Skeletal muscle satellite cell (primary cell): ENCODE measurements around the gene RNF141.

Experiments
- H3K27me3 ChIP-seq: 2 replicates; pipeline ENCODE4 v1.7.0; 2013; ENCODE audit warnings: low read length; ENCODE audit not compliant: control insufficient read depth, insufficient read depth
- H3K36me3 ChIP-seq: 2 replicates; pipeline ENCODE4 v1.7.0; 2013; ENCODE audit warnings: mild to moderate bottlenecking, control low read depth, low read length; ENCODE audit not compliant: insufficient read depth
- H3K4me1 ChIP-seq: 2 replicates; pipeline ENCODE4 v1.7.0; 2013; ENCODE audit warnings: low read length; ENCODE audit not compliant: control insufficient read depth, insufficient read depth
- H3K4me2 ChIP-seq: 2 replicates; pipeline ENCODE4 v1.7.0; 2013; ENCODE audit warnings: mild to moderate bottlenecking, low read length
- H3K4me3 ChIP-seq: 2 replicates; pipeline ENCODE4 v1.7.0; 2013; ENCODE audit warnings: low read length
- H3K9ac ChIP-seq: 2 replicates; pipeline ENCODE4 v1.7.0; 2013; ENCODE audit warnings: mild to moderate bottlenecking, low read depth, low read length, moderate library complexity
- H3K9me3 ChIP-seq: replicated peaks from 2 replicates; pipeline ENCODE4 v1.7.0; 2013; ENCODE audit warnings: mild to moderate bottlenecking, control low read depth, low read length

Gene RNF141

DNA sequence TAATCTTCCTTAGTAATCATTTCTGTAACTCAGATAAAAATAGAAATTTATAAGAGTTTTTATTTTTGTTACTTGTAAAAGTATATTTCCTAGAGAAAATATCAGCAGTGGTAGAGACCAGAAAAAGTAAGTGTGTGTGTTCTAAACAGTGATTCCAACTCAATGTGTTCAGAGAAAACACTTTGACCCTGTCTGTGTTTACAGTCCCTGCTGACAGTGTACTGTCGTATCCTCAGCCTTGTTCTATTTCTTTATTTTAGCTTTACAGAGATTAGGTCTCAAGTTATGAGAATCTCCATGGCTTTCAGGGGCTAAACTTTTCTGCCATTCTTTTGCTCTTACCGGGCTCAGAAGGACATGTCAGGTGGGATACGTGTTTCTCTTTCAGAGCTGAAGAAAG, 17.3 kb upstream of the RNF141 start:
- Histone ChIP-seq H3K4me1 (no peaks in the 10 kb centered on the region), H3K4me3 (no peak overlapping the region), H3K36me3 (no peaks in the 10 kb centered on the region), H3K27me3 (no peaks in the 10 kb centered on the region), H3K4me2 (no peak overlapping the region), H3K9ac (no peak overlapping the region), H3K9me3 (no peaks in the 10 kb centered on the region)

DNA sequence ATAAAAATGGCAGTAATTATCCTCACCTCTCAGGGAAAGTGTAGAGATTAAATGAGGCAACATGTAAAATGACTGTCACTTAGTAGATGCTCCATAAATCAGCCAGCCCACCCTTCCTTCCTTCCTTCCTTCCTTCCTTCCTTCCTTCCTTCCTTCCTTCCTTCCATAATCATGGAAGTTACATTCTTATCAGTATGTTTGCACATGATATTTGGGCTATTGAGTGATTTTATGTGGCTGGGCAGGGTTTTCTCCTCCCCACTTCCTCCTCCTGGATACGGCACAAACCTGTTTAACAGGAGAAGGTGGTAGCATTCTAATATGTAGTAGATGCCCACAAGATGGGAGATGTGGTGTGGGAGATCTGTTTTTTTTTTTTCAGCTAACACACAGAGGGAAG, 15.6 kb upstream of the RNF141 start:
- Histone ChIP-seq H3K27me3 (no peaks in the 10 kb centered on the region), H3K9me3 (no peaks in the 10 kb centered on the region), H3K36me3 (no peaks in the 10 kb centered on the region), H3K4me3 (no peak overlapping the region), H3K4me1 (no peaks in the 10 kb centered on the region), H3K4me2 (no peak overlapping the region), H3K9ac (no peak overlapping the region)

DNA sequence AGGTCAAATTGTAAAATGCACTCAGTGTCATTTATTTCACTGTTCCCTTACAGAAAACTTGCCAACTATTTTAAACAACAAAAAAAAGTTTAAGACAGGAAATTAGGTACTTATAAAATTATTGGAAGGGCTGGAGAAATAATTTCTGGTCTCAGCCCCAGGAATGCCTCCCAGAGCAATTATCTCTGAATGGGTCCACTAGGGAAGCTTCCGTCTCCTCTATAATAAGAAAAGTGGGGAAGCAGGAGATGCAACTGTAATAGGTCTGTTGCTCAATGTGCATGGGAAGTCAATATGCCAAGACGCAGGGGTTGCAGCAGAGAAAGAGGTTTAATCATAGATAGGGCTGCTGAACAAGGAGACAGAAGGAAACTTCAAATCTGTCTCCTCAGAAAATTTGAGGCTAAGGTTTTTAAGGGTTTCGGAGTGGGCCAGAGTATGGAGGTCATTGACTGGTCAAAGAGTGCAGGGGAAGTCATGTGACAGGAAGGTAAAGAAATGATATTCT, 10.9 kb upstream of the RNF141 start:
- no peaks in the 10 kb centered on the region for H3K27me3 ChIP-seq
- H3K4me2 ChIP-seq = no peak overlapping the region
- no peak overlapping the region for H3K9ac ChIP-seq
- H3K9me3 ChIP-seq = no peaks in the 10 kb centered on the region
- H3K4me3 ChIP-seq = no peak overlapping the region
- peaks cover 10% of the 10 kb centered on the region for H3K4me1 ChIP-seq
- H3K36me3 ChIP-seq = no peaks in the 10 kb centered on the region

DNA sequence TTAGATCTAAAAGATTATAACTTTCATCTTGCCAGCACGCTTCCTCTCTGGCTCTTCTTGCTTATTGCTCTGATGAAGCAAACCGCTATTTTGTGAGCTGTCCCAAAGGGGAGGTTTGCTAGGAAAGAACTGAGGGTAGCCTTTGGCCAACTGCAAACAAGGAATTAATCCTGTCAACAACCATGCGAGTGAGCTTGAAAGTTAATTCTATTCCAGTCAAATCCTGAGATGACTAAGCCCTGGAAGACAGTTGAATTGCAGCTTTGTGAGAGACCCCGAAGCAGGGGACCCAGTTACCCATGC, 10.3 kb upstream of the RNF141 start:
- H3K4me3 ChIP-seq = no peak overlapping the region
- no peak overlapping the region for H3K9ac ChIP-seq
- H3K36me3 ChIP-seq = no peaks in the 10 kb centered on the region
- peaks cover 10% of the 10 kb centered on the region for H3K4me1 ChIP-seq
- no peak overlapping the region for H3K4me2 ChIP-seq
- no peaks in the 10 kb centered on the region for H3K27me3 ChIP-seq
- no peaks in the 10 kb centered on the region for H3K9me3 ChIP-seq

DNA sequence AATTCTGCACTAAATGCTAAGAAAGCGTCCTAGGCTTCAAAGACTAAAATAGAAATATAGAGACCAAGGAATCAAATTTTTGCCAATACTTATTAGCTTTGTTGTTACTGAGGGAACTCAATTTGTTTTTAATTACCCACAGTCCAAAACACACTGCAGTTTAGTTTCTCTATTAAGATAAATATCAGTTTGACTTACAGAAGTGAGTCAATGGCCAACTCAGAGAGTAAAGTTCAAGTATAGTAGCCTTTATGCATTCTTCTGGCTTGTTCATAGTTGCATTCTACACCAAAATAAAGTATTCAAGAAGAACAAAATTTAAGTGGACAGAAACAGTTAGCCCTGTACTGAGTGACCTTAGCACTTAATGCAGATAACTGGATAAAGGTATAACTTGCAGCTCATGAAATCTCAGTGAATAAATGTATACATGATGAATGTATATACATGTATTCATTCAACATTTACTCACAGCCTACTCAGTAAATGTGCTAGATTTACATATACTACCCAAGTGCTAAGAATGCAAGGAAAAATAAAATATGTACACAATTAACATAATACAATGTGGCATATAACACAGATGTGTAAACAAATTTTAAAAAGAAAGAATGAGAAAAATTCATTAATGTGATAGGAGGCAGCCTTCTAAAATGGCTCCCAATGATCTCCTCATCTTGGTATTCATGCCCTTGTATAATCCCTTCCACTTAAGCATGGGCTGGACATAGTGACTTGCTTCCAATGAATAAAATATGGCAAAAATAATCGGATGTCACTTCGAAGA, 9.7 kb upstream of the RNF141 start:
- H3K4me2 ChIP-seq = peak overlapping the region; percentile 41
- no peaks in the 10 kb centered on the region for H3K27me3 ChIP-seq

DNA sequence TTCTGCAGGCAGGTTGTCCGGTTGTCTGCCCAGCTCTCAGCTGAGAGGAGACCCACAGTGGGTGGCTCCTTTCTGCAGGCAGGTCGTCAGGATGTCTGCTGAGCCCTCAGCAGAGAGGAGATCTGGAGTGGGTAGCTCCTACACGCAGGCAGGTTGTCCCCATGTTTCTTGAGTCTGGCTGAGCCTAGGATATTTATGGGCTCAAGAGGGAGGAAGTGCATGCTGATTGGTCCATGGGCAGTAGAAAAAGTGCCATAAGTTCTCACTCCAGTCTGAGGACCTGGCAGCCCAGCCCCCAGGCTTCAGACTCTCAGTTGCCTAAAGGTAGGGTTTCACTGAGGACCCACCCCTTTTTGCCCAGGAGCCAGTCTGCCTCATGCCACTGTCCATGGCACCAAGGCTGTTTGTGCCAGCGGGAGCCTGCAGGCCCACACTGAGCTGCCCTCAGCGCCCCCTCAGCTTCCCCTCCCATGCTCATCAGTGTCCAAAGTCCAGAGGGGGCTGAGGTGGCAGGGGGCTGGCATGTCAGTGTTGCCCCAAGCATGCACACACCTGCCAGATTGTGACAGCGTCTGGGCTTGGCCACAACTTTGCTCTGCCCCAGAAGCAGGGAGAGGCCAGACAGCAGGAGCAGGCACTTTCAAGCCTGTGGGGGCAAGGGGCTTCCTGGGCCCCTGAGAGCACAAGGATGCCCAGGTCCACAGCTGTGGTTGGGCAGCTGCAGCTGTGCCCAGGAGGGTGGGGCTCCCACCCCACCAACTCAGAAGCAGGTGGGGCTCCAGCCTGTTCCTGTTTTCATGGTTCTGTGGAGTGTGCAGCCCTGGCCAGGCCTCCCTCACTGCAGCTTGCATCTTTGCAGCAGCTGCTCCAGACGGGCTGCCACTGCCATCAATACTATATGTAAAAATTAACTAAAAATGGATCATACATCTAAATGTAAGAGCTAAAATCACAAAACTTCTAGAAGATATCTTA, 3.8 kb upstream of the RNF141 start:
- H3K4me2 ChIP-seq = no peak overlapping the region
- no peaks in the 10 kb centered on the region for H3K36me3 ChIP-seq
- H3K4me1 ChIP-seq = no peaks in the 10 kb centered on the region
- no peaks in the 10 kb centered on the region for H3K9me3 ChIP-seq
- H3K4me3 ChIP-seq = no peak overlapping the region
- no peak overlapping the region for H3K9ac ChIP-seq
- H3K27me3 ChIP-seq = no peaks in the 10 kb centered on the region

More for the DNA sequence above, 9.7 kb upstream of the RNF141 start:
- no peak overlapping the region for H3K9ac ChIP-seq
- H3K4me1 ChIP-seq = peaks cover 10% of the 10 kb centered on the region
- no peak overlapping the region for H3K4me3 ChIP-seq
- H3K9me3 ChIP-seq = no peaks in the 10 kb centered on the region
- H3K36me3 ChIP-seq = no peaks in the 10 kb centered on the region

DNA sequence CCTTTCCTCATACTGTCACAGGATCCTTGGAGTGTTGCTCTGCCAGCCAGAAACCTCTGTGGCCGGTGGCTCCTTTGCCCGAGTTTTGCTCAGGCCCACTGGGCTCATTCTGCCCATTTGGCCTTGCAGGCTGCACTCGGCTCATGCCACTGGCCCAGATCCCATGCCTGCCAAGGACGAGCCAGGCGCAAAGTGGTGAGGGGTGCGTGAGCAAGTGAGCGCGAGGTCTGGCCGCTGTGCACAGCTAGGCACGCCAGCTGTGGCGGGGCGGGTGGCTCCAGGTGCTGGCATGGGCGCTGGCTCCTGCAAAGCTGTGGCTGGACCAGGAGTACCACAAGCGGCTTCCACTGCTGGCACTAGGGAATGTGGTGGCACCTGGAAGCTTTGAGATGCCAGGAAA, 2.8 kb upstream of the RNF141 start:
- Histone ChIP-seq H3K9ac (no peak overlapping the region), H3K4me1 (peaks cover 5% of the 10 kb centered on the region), H3K4me3 (no peak overlapping the region), H3K27me3 (no peaks in the 10 kb centered on the region), H3K36me3 (no peaks in the 10 kb centered on the region), H3K9me3 (no peaks in the 10 kb centered on the region), H3K4me2 (no peak overlapping the region)

DNA sequence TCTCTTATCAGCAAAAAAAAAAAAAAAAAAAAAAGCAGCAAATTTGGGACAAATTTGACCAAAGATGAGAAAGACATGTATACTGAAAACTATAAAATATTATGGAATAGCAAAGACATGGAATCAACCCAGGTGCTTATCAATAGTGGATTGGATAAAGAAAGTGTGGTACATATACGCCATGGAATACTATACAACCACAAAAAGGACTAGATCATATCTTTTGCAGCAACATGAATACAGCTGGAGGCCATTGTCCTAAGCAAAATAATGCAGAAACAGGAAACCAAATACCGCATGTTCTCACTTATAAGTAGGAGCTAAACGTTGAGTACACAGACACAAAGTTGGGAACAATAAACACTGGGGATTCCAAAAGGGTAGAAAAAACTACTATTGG, 1.8 kb upstream of the RNF141 start:
- no peak overlapping the region for H3K9ac ChIP-seq
- H3K27me3 ChIP-seq = no peaks in the 10 kb centered on the region
- no peak overlapping the region for H3K4me2 ChIP-seq
- H3K4me3 ChIP-seq = no peak overlapping the region
- H3K9me3 ChIP-seq = no peaks in the 10 kb centered on the region
- no peaks in the 10 kb centered on the region for H3K36me3 ChIP-seq
- H3K4me1 ChIP-seq = peaks cover 15% of the 10 kb centered on the region

DNA sequence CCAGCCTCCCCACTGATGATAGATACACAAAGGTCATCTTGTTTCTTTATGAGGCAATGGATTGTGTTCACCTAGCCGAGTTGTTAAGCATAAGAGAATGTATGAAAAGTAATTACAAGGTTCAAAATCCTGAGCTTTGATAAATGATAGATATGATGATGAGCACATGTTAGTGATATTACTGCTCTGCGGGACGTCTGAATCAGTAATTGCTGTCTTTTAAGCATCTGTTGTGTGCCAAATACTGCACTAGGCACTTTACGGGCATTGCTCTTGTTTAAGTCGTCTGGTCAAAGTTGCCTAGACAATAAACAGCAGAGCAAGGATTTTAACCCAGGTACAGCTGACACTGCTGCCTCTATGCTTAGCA, 559 bp upstream of the RNF141 start:
- Histone ChIP-seq H3K4me1 (peaks cover 18% of the 10 kb centered on the region), H3K36me3 (no peaks in the 10 kb centered on the region), H3K4me3 (peak overlapping the region; percentile 97)

DNA sequence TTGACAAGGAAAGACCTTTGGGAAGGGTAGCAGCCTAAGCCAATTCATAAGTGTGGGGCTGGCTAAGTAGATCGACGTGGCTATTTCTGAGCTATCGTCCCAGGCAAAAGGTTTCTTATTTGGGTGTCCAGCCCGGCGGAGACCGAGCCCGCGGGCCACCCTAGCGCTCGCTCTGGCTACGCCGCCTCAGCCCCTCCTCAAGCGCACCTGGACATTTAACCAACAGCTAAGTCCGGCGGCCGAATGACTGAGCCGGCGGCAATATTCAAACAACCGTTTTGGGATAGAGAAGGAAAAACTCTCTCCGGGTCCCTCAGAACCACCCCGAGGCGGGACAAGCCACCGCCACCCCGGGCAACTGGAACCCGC, 457 bp downstream of the RNF141 start:
- Histone ChIP-seq H3K27me3 (no peaks in the 10 kb centered on the region), H3K4me1 (peaks cover 21% of the 10 kb centered on the region), H3K9me3 (no peaks in the 10 kb centered on the region), H3K9ac (peak overlapping the region; percentile 97), H3K4me3 (peak overlapping the region; percentile 97), H3K4me2 (peak overlapping the region; percentile 95), H3K36me3 (no peaks in the 10 kb centered on the region)

More for the DNA sequence above, 559 bp upstream of the RNF141 start:
- Histone ChIP-seq H3K9ac (peak overlapping the region; percentile 97), H3K27me3 (no peaks in the 10 kb centered on the region), H3K4me2 (peak overlapping the region; percentile 95), H3K9me3 (no peaks in the 10 kb centered on the region)

DNA sequence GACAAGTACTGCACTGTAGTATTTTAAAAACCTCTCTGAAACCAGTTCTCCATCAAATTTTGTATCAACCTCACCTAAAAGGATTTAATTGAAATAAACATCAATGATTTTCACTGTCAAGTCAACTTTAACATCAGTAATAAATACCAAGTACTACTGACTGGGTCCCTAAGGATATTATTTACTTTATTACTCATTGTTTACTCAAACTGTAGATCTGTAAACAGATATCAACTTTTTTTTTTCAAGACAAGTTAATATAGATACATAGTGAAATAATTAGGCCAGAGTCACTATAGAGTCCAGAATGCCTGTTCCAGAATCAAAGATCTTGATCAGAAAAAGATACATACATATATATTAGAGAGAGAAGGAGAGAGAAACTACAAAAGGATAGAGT, 1.6 kb downstream of the RNF141 start:
- no peaks in the 10 kb centered on the region for H3K9me3 ChIP-seq
- H3K27me3 ChIP-seq = no peaks in the 10 kb centered on the region
- H3K9ac ChIP-seq = peak overlapping the region; percentile 31
- H3K4me3 ChIP-seq = peak overlapping the region; percentile 97
- H3K4me1 ChIP-seq = peaks cover 21% of the 10 kb centered on the region
- H3K36me3 ChIP-seq = no peaks in the 10 kb centered on the region
- H3K4me2 ChIP-seq = peak overlapping the region; percentile 95
